GM12878 (cell line): ENCODE results near the gene SLC35E1. TPM values are rescaled to one million over a fixed set of nuclear protein-coding genes. Genes with fewer than 3 reads are reported as not detected.

Source experiments
- ATAC-seq: fragments of 200-7000 bp; cut with Tn5 transposase; 3 replicates; pipeline ENCODE4 v1.9.1; 2020; ENCODE audit warnings: mild to moderate bottlenecking, moderate library complexity
- BruUV-seq: library from RNA; stranded (reverse); fragments of 400-500 nt; replicated peaks from 2 replicates; lab custom pipeline; 2021; lab: Mats Ljungman, UMichigan
- CTCF ChIA-PET: fragments of 300-600 bp; sonication (Branson Sonifier 250); formaldehyde crosslinking; extraction: SDS; loops from one replicate; lab custom pipeline; 2021; ENCODE audit warnings: inconsistent platforms; lab: Yijun Ruan, JAX
- POLR2A ChIA-PET: fragments of 350-600 bp; formaldehyde crosslinking; extraction: SDS; loops from one replicate; lab custom pipeline; 2021; ENCODE audit warnings: inconsistent platforms; lab: Charles Lee
- RAD21 ChIA-PET: fragments of 300-600 bp; sonication (Branson Sonifier 250); formaldehyde crosslinking; loops from one replicate; lab custom pipeline; 2023; ENCODE audit warnings: antibody characterized with exemption; ENCODE audit not compliant: unreplicated experiment; lab: Charles Lee
- SMC1A ChIA-PET: fragments of 300-600 bp; sonication (Branson Sonifier 250); formaldehyde crosslinking; loops from one replicate; lab custom pipeline; 2023; ENCODE audit not compliant: unreplicated experiment, uncharacterized antibody; lab: Charles Lee
- DNase-seq: peaks from one replicate; pipeline ENCODE4 v3.0.0-alpha.2; 2011; ENCODE audit warnings: low read depth, low spot score
- FAIRE-seq: peaks from 3 replicates; lab custom pipeline; 2011; peaks lifted over from hg19 to GRCh38; lab: Jason Lieb, UNC
- H2AFZ ChIP-seq: 2 replicates; pipeline ENCODE4 v1.6.0; 2011; ENCODE audit warnings: low read depth, low read length, control low read depth; ENCODE audit not compliant: control insufficient read depth
- H3K27ac ChIP-seq: 2 replicates; pipeline ENCODE4 v1.5.1; 2011; ENCODE audit warnings: control low read depth; ENCODE audit not compliant: control insufficient read depth, insufficient read depth
- H3K27me3 ChIP-seq, 2 experiments: replicated peaks in 1 of 2; 2 replicates each; pipeline versions ENCODE4 v1.6.0 to v1.6.1; 2011; ENCODE audit warnings: low read length in 1 of 2; ENCODE audit not compliant: control insufficient read depth in 2 of 2, insufficient read depth in 2 of 2
- H3K36me3 ChIP-seq, 2 experiments: 2 replicates each; pipeline ENCODE4 v1.5.1; 2011; ENCODE audit warnings: low read length in 1 of 2; ENCODE audit not compliant: control insufficient read depth in 2 of 2, insufficient read depth in 2 of 2
- H3K4me1 ChIP-seq: 2 replicates; pipeline ENCODE4 v1.6.1; 2011; ENCODE audit warnings: mild to moderate bottlenecking, low read length, moderate library complexity, mixed read lengths; ENCODE audit not compliant: control insufficient read depth, insufficient read depth
- H3K4me2 ChIP-seq: 2 replicates; pipeline ENCODE4 v1.6.0; 2011; ENCODE audit warnings: control low read depth; ENCODE audit not compliant: control insufficient read depth, insufficient read depth
- H3K4me3 ChIP-seq: fragments of 200-600 bp; sonication (generic); 2 replicates; pipeline ENCODE4 v1.5.1; 2016
- H3K79me2 ChIP-seq: 2 replicates; pipeline ENCODE4 v1.6.0; 2011; ENCODE audit warnings: low read length; ENCODE audit not compliant: control insufficient read depth, insufficient read depth
- H3K9ac ChIP-seq: 2 replicates; pipeline ENCODE4 v1.8.0; 2011; ENCODE audit warnings: low read length, control low read depth, mixed read lengths; ENCODE audit not compliant: control insufficient read depth, insufficient read depth
- H3K9me3 ChIP-seq: replicated peaks from 3 replicates; pipeline ENCODE4 v1.5.1; 2011; ENCODE audit warnings: mild to moderate bottlenecking, low read length; ENCODE audit not compliant: control insufficient read depth, insufficient read depth
- H4K20me1 ChIP-seq: 2 replicates; pipeline ENCODE4 v1.6.0; 2011; ENCODE audit not compliant: control insufficient read depth, insufficient read depth
- GATAD2B ChIP-seq: fragments of 450-650 bp; conservative IDR thresholded peaks from 2 replicates; pipeline ENCODE4 v1.6.1; 2017; ENCODE audit warnings: low read depth, mild to moderate bottlenecking, moderate library complexity
- MEF2B ChIP-seq: fragments of 450-650 bp; IDR thresholded peaks from 2 replicates; pipeline ENCODE4 v1.6.1; 2018; ENCODE audit warnings: mild to moderate bottlenecking, moderate library complexity; ENCODE audit not compliant: partially characterized antibody, poor library complexity, severe bottlenecking
- SMC3 ChIP-seq: IDR thresholded peaks from 2 replicates; pipeline ENCODE4 v1.6.1; 2011; ENCODE audit warnings: low read length, improper control_type of control experiment, borderline replicate concordance
- WGBS: methylation state at CpG from one replicate; pipeline ENCODE4 v1.1.6; 2016; ENCODE audit warnings: low lambda C conversion rate; ENCODE audit not compliant: insufficient replicate concordance, insufficient coverage; ENCODE audit errors: missing lambda C conversion rate; 5-methylcytosine and 5-hydroxymethylcytosine counted together
- in situ Hi-C: fragments of 300-500 bp; cut with MboI; formaldehyde crosslinking; loops from 9 replicates; pipeline ENCODE4 v1.14.3; 2018; ENCODE audit warnings: mixed read lengths
- intact Hi-C: fragments of 100-400 bp; cut with micrococcal nuclease; formaldehyde crosslinking; loops from one replicate; pipeline ENCODE4 v1.14.2; 2022; ENCODE audit not compliant: unreplicated experiment
- polyA plus RNA-seq, 11 experiments: library from polyadenylated mRNA; depleted of rRNA in 4 of 11; unstranded in 6 of 11; stranded (reverse) in 5 of 11; fragments of >200 nt; fragmentation: Nextera tagmentation in 4 of 11; fragmentation: Illumina TruSeq in 1 of 11; extraction: Ambion mirVana in 4 of 11; extraction: Trizol in 1 of 11; gene quantifications; 1 replicate in 1 of 11; 2 replicates in 10 of 11; pipeline versions ENCODE4 v1.2.1 to v1.2.3, GENCODE V29; 2011 to 2016; ENCODE audit warnings: inconsistent platforms in 2 of 11, missing spikeins in 2 of 11, low read depth in 1 of 11
- total RNA-seq, 4 experiments: library from RNA; depleted of rRNA in 3 of 4; stranded (reverse); fragments of >200 nt in 3 of 4; fragmentation: Illumina TruSeq in 1 of 4; extraction: Trizol in 1 of 4; gene quantifications; 2 replicates each; pipeline versions ENCODE4 v1.2.1 to v1.2.3, GENCODE V29; 2013 to 2021
- TF ChIP-seq, protein P1 (sequence below): IDR thresholded peaks from 2 replicates; pipeline ENCODE4 v1.6.1; 2011; ENCODE audit warnings: borderline replicate concordance, low read depth, mild to moderate bottlenecking, moderate library complexity, low read length; ENCODE audit not compliant: insufficient read depth, poor library complexity, severe bottlenecking
- TF ChIP-seq, protein P2 (sequence below): fragments of 450-650 bp; IDR thresholded peaks from 2 replicates; pipeline ENCODE4 v1.6.1; 2017; ENCODE audit warnings: mild to moderate bottlenecking, moderate library complexity
- TF ChIP-seq, protein P3 (sequence below): IDR thresholded peaks from 2 replicates; pipeline ENCODE4 v1.6.1; 2012; ENCODE audit warnings: improper control_type of control experiment, low read depth, low read length; ENCODE audit not compliant: insufficient replicate concordance

Gene SLC35E1
- total and polyA plus RNA-seq, 10 of the 15 experiments (the other 5 are each of a cell fraction or from before 2014, with no cell fraction given), result 11.3 to 37.7 (median 22.1) TPM

DNA sequence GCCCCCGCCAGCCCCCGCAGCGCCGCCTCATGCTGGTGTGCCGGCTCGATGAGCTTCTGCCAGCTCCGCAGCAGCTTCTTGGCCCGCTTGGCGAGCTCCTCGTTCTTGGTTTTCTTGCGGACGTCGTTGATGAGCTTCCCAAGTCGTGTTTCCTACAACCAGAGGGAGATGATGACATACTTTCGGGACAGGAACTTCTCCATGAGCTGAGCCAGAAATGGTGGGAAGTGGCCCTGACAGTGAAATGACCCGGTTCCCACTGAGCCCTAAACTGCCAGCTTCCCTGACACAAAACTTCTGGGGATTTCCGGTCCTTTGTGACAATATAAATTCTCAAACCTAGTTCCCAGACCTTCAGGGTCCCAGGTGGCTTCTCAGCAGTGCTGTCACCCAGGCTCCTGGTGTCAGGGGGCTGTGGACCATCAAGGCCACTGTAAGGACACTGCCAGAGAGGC is 5.3 kb upstream of the SLC35E1 start:
- H3K9ac ChIP-seq, result no peak overlapping the region
- DNase-seq (no peak), ATAC-seq (no peak), FAIRE-seq (no peak)
- H3K36me3 ChIP-seq, result peaks cover 19 to 40% of the 10 kb centered on the region in 2 experiments
- H3K9me3 ChIP-seq, result no peaks in the 10 kb centered on the region
- H3K79me2 ChIP-seq, result peaks cover 88% of the 10 kb centered on the region
- ChIA-PET SMC1A (interaction anchor here (0.7 to 1.2 kb wide), 3 partner anchors 10 to 84 kb away, joined by 3 to 8 read pairs (median 3); no protein-coding TSS in a partner anchor), CTCF (interaction anchor here (0.6 kb wide), 1 partner anchor 234 kb away, joined by 3 read pairs; no protein-coding TSS in a partner anchor), RAD21 (interaction anchor here (0.9 to 4.1 kb wide), 2 partner anchors 10 to 15 kb away, joined by 3 to 17 read pairs; no protein-coding TSS in a partner anchor), POLR2A (interaction anchor here (0.5 to 6.5 kb wide), 4 partner anchors 8 to 547 kb away, joined by 3 to 93 read pairs (median 5); no protein-coding TSS in a partner anchor)
- no peak overlapping the region for H3K4me3 ChIP-seq
- no TSS peak for BruUV-seq
- intact Hi-C loops (no loop called here), in situ Hi-C loops (loop anchor here (25.0 kb wide), 1 partner anchor 1990 kb away; the partner anchor contains the start of gene CLEC17A)
- H3K27ac ChIP-seq, result peak overlapping the region; percentile 51
- TF ChIP-seq, protein P1, sequence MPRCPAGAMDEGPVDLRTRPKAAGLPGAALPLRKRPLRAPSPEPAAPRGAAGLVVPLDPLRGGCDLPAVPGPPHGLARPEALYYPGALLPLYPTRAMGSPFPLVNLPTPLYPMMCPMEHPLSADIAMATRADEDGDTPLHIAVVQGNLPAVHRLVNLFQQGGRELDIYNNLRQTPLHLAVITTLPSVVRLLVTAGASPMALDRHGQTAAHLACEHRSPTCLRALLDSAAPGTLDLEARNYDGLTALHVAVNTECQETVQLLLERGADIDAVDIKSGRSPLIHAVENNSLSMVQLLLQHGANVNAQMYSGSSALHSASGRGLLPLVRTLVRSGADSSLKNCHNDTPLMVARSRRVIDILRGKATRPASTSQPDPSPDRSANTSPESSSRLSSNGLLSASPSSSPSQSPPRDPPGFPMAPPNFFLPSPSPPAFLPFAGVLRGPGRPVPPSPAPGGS, result peak; percentile 23
- peak; percentile 54; the same call in 1 of the 2 replicates for TF ChIP-seq GATAD2B
- peak; percentile 82 for TF ChIP-seq MEF2B
- TF ChIP-seq SMC3, result no peak
- TF ChIP-seq, protein P2, sequence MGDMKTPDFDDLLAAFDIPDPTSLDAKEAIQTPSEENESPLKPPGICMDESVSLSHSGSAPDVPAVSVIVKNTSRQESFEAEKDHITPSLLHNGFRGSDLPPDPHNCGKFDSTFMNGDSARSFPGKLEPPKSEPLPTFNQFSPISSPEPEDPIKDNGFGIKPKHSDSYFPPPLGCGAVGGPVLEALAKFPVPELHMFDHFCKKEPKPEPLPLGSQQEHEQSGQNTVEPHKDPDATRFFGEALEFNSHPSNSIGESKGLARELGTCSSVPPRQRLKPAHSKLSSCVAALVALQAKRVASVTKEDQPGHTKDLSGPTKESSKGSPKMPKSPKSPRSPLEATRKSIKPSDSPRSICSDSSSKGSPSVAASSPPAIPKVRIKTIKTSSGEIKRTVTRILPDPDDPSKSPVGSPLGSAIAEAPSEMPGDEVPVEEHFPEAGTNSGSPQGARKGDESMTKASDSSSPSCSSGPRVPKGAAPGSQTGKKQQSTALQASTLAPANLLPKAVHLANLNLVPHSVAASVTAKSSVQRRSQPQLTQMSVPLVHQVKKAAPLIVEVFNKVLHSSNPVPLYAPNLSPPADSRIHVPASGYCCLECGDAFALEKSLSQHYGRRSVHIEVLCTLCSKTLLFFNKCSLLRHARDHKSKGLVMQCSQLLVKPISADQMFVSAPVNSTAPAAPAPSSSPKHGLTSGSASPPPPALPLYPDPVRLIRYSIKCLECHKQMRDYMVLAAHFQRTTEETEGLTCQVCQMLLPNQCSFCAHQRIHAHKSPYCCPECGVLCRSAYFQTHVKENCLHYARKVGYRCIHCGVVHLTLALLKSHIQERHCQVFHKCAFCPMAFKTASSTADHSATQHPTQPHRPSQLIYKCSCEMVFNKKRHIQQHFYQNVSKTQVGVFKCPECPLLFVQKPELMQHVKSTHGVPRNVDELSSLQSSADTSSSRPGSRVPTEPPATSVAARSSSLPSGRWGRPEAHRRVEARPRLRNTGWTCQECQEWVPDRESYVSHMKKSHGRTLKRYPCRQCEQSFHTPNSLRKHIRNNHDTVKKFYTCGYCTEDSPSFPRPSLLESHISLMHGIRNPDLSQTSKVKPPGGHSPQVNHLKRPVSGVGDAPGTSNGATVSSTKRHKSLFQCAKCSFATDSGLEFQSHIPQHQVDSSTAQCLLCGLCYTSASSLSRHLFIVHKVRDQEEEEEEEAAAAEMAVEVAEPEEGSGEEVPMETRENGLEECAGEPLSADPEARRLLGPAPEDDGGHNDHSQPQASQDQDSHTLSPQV, result 0 out of 2 replicates have a peak, but pooled peaks have one; percentile 10
- TF ChIP-seq, protein P3, sequence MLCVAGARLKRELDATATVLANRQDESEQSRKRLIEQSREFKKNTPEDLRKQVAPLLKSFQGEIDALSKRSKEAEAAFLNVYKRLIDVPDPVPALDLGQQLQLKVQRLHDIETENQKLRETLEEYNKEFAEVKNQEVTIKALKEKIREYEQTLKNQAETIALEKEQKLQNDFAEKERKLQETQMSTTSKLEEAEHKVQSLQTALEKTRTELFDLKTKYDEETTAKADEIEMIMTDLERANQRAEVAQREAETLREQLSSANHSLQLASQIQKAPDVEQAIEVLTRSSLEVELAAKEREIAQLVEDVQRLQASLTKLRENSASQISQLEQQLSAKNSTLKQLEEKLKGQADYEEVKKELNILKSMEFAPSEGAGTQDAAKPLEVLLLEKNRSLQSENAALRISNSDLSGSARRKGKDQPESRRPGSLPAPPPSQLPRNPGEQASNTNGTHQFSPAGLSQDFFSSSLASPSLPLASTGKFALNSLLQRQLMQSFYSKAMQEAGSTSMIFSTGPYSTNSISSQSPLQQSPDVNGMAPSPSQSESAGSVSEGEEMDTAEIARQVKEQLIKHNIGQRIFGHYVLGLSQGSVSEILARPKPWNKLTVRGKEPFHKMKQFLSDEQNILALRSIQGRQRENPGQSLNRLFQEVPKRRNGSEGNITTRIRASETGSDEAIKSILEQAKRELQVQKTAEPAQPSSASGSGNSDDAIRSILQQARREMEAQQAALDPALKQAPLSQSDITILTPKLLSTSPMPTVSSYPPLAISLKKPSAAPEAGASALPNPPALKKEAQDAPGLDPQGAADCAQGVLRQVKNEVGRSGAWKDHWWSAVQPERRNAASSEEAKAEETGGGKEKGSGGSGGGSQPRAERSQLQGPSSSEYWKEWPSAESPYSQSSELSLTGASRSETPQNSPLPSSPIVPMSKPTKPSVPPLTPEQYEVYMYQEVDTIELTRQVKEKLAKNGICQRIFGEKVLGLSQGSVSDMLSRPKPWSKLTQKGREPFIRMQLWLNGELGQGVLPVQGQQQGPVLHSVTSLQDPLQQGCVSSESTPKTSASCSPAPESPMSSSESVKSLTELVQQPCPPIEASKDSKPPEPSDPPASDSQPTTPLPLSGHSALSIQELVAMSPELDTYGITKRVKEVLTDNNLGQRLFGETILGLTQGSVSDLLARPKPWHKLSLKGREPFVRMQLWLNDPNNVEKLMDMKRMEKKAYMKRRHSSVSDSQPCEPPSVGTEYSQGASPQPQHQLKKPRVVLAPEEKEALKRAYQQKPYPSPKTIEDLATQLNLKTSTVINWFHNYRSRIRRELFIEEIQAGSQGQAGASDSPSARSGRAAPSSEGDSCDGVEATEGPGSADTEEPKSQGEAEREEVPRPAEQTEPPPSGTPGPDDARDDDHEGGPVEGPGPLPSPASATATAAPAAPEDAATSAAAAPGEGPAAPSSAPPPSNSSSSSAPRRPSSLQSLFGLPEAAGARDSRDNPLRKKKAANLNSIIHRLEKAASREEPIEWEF, result peak; percentile 85
- H3K4me1 ChIP-seq, result peaks cover 21% of the 10 kb centered on the region
- H3K27me3 ChIP-seq, result no peaks in the 10 kb centered on the region
- H3K4me2 ChIP-seq, result no peak overlapping the region; the same call in 1 of the 2 replicates
- H2AFZ ChIP-seq, result no peak overlapping the region
- WGBS, result 88% methylated on average over 16 of the region's 17 CpGs
- peaks cover 2% of the 10 kb centered on the region; the same call in 1 of the 2 replicates for H4K20me1 ChIP-seq
